Stimulated activated CD8-positive, alpha-beta memory T cell treated with anti-CD3 and anti-CD28 coated beads, Interleukin-12 subunit alpha, Interleukin-12 subunit beta, amount 100 ng/mL, for 4 hours (primary cell): ENCODE data around the gene CACYBP.
"Not testable (repeated sequence)": the region's sequence is repeated elsewhere in the genome, so short reads cannot be mapped to it uniquely, and the experiment has no call there.

Experiments
- DNase-seq: peaks from one replicate; pipeline ENCODE4 v3.0.0-alpha.2; 2020; ENCODE audit warnings: low read depth

CACYBP gene

DNA sequence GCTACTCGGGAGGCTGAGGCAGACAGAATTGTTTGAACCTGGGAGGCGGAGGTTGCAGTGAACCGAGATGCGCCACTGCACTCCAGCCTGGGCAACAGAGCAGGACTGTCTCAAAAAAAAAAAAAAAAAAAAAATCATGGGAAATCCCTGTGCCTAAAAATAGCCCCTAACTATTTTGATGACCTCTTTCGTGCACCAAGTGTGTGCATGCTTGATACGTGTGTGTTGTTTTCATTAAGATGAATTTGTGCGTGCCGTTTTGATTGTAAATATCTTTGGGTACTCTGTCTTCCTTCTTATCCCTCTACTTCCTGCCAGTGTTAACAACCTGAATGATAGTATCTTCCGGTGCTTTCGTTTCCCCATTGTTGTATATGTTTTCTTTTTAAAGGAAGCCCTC is 9.8 kb downstream of the CACYBP start:
- no peak for DNase-seq

DNA sequence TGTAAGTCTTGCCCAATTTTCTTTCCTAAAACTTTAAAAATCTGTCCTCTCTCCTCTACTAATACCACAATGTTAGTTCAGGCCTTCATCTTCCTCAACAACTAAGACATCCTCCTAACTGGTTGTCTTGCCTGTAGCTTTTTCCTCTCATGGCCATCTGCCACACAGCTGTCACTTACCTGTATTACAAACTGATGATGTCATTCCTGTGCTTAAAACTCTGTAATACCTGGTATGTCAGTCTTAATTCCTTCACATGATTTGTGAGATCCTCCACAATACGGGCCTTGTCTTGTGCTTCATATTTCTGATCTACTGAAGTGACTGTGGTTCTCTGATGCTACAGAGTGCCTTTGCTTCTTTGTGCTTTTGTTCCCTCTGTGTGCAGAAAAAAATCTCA is 13.7 kb downstream of the CACYBP start:
- no peak for DNase-seq

DNA sequence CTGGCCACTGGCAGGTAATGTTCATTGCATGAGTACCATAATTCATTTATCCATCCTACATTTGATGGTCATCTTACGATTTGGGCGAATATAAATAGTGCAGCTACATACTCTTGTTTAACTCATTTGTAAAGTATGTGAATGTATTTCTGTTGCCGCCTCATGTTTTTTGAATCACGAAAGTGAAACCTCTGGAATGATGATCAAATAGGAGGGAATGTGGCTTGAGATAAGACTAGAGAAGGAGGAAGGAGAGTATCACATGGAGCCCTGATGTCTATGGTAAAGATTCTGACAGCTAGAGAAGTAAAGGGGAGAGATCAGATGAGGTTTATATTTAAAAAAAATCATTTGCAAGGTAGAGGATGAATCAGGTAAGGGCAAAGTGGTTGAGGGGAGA is 15.5 kb downstream of the CACYBP start:
- DNase-seq, result no peak

DNA sequence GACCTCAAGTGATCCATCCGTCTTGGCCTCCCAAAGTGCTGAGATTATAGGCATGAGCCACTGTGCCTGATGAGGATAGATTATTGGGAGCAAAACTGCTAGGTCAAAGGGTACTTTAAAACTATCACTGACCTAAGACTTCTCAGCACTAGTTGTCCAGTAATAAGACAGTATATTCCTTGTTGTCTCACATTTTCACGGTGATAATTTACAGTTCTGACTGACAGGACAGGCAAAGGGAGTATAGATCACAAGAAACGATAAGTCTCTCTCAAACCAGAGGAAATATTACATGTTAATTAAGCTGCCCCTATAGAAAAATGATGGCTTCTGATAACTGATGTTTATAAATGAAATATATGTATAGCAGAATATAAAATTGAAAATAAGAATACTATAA is 19.8 kb downstream of the CACYBP start:
- no peak for DNase-seq

DNA sequence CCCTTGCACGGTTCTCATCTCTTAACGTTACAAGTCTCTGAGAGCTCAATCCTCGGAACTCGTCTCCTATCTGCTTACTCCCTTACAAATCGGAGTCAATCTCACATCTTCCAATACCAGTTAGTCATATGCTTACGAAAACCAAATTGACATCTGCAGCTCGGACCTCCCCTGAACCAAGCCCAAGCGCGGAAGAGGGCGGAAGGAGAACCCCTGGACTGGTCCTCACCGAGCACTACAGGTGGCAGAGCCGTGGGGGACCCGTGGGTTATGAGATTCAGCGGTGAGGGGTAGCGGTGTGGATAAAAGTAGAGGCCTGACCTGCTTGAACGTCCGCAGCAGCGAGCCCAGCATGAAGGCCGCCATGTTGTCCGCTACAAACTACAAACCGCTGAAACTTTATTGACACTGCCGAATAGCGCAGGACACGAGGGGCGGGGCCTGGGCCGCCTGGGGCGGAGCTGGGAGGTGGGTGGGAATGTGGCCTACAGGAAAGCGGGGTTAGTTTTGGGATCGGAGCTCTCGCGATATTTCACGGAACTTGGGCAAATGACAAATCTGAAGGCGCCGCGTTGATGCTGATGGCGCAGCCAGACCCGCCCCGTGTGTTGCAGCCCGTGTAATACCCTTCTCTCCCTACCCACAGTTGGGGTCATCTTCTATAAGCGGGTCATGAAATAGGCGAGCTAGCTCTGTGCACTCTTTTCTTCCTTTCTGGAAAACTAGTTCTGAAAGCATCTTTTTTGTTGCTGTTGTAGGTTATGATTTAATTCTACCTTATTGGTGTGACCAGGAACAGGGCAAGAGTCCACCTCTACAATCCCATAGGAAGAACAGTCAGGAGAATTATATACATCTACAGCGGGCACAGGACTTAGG is 23.5 kb downstream of the CACYBP start, which contains the start of gene MRPS14:
TSS of gene MRPS14 (minus strand) at position 383 of the 879 bp plus-strand sequence. CDS start at position 366, 17 bp downstream.
- DNase-seq, result peak; percentile 97

DNA sequence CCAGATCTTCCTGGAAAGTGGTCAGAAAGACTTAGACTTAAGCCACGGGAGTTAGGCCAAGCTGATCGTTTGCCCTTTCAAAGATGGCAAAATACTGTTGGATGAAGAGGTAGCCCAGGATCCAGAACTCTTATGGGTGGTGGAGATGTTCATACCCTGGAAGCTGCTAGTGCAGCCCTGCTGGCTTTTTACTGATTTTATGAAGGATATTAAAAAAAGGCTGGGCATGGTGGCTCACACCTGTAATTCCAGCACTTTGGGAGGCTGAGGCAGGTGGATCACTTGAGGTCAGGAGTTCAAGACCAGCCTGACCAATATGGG is 24.1 kb downstream of the CACYBP start:
- DNase-seq, result not testable (repeated sequence)

DNA sequence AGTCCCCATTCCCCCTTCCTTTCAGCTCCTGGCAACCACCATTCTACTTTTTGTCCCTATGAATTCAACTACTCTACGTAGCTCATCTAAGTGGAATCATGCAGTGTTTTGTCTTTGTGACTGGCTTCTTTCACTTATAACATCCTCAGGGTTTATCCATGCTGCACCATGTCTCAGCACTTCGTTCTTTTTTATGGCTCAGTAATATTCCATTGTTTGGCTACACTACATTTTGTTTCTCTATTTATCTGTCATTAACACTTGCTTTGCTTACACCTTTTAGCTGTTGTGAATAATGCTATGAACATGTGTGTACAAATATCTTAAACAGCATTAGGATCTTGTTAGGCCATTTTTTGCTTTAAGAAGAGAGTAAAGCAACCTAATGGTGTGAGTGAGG is 25.0 kb downstream of the CACYBP start:
- no peak for DNase-seq

DNA sequence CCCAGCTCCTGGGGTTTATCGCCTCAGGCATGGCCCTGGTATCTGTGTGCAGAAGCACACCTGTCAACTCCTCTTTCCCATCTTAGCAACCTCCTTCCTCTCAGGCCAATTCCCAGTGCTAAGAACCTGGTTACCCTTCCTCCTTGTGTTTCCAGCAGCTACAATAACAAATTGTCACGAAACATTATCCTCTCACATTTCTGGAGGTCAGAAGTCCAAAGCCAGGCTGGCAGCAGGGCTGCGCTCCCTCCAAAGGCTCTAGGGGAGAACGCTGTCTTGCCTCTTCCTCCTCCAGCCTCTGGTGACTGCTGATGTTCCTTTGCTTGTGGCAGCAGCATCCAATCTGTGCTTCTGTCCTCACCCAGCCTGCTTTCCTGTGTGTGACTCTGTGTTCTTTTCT is 34.2 kb downstream of the CACYBP start:
- DNase-seq, result no peak

DNA sequence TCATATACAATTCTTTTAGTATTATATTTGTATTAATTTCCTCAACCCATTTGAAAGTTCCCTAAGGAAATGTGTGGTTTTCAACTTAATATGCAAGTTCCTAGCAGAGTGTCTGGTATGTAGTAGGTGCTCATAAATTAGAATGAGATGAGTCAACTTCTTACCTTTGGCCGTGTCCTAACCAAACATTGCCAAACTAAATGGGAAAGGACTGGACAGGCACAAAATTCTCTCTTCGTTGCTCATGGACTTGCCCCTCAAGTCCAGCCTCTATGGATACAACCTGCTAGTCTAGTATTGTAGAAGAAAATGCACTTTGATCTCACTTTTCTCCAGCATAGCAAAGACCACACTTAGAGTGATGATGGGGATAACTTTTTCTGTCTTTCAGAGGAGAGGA is 35.0 kb downstream of the CACYBP start:
- DNase-seq, result no peak

DNA sequence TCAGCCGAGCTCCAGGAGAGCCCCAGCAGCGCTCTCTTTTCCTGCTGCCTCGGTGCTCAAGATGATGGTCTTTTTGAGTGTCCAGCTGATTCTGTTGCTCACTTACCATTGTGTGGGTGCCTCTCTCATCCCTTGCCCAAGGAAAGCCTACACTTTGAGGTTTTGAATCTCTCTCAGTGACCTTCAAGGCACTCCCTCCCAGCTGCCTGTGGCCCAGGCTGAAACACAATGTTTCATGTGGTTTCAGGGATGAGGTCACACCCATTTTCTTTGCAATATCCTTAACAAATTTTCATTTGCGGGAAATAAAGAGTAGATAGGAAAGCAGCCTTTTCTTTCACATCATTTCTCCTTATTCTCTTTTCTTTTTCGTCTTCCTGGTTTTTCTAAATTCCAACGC is 36.1 kb downstream of the CACYBP start:
- DNase-seq, result no peak

DNA sequence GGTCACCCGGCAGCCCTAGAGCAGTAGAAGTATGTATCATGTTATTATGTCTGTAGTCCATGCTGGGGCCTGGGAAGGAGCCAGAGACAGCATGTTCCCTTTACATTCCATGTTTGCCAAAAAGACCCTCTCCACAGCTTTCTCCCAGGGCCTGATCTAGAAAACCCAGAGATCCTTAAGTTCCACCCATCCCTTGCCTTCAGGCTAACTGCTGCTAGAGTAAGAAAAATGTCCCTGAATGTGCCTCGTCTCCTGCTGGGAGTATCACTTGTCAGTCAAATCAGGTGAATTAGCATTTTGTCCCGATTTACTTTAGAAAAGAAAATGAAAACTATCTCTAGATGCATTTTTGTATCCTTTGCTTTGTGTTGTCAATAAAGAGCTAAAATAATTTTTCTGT is 36.7 kb downstream of the CACYBP start:
- DNase-seq, result no peak

DNA sequence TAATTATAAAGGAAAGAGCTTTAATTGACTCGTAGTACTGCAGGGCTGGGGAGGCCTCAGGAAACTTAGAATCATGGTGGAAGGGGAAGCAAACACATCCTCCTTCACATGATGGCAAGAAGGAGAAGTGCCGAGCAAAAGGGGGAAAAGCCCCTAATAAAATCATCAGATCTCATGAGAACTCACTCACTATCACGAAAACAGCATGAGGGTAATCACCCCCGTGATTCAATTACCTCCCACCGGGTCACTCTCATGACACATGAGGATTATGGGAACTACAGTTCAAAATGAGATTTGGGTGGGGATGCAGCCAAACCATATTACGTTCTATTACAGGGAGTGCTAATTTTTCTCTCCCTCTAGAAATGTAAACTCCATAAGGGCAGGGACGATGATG is 37.7 kb downstream of the CACYBP start:
- DNase-seq, result no peak

DNA sequence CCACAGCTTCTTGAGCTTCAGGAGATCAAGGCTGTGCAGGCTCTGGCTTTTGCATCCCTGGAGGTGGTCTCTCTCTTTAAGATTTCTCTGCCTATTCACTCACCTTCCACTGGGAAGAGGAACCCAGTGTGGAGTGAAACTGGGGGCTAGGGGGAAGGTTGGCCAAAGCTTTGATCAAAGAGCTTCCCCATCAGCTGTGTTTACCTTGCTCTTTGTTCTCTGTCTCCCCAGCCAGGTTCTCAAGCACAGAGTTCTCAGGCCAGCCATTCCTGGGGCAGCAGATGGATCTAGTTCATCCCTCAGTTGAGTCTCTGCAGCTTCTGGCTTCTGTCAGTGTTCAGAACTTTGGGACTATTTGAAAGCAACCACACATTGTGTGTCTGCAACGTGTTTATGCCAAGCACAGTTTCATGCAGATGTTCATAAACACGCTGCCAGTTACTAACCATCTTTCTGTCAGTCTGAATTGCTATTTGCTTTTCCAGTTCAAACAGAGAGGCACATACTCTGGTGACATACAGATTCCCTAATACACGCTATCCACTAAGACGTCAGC is 40.7 kb downstream of the CACYBP start:
- no peak for DNase-seq

DNA sequence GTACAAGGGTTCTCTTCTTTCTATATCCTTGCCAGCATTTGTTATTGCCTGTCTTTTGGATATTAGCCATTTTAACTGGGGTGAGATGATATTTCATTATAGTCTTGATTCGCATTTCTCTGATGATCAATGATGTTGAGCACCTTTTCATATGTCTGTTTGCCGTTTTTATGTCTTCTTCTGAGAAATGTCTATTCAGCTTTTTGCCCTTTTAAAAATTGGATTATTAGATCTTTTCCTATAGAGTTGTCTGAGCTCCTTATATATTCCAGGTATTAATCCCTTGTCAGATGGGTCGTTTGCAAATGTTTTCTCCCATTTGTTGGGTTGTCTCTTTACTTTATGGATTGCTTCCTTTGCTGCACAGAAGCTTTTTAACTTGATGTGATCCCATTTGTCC is 42.9 kb downstream of the CACYBP start:
- DNase-seq, result no peak

DNA sequence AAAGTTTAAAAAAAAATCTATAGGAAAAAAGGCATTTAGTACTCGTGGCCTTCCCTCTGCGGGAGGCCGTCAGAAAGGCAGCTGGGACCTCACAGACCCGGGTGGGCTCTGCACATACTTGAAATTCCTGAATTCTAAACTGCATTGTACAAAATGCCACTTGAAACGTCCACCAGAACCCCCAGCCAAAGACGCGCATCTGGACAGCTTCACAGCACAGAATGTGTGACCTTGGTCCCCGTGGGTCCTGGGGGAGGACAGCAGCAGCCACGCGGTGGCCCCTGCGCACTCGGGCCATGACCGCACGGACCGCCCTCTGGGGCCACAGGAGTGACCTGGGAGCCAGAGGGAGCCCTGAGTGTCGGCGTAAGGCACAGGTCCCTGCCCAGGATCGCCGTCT is 44.1 kb downstream of the CACYBP start:
- no peak for DNase-seq

DNA sequence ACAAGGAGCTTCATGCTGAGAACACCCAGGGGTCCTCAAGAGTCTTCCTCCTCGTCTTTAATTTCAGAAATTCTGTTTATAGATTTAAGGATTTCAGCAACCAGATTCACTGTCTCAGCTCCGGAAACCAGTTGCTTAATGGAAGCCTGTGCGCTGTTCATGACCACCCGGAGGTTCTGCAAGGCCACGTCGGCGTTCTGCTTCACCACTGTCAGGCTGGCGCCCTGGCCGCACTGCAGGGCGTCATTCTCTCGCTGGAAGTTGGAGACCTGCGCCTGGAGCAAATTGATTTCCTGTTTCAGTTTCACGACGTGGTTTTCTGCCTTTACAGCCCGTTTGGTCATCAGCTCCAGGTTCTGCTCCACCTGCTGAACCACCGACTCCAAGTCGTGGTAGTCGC is 44.8 kb downstream of the CACYBP start:
- DNase-seq, result not testable (repeated sequence)

DNA sequence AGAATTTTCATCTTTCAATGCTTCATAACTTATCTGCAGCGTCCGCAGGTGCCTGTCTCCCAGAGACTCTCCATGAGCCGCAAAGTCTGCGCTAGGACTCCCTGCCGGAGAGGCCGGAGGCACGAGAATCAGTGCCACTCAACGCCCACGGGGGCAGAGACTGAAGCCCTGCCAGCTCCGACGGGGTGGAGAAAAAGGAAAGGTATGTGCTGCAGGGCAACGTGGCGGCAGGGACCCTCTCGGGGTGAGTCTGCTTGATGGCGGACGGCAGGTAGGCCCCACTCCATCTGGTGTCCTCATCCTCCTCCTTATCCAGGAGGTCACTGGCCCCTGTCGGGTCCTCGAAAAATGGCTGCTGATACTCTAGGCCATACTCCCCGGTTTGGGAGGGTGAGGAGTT is 45.4 kb downstream of the CACYBP start:
- DNase-seq, result no peak

DNA sequence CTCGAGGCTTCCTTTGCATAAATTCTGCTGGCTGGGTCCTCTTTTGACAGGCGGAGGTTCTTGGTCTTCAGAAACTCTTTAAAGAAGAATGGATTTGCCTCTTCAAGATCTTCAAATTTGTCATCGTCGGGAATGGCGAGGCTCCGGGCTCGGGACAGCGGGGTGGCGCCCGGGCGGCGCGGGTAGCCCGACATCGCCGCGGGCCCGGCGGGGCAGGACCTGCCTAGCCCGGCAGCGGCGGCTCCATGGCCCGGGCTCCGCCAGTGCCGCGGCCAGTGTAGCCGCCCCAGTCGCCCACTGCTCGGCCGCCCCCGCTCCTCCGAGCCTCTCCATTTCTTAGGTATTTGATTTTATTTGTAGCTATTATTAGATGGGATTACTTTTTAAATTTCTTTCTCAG is 45.8 kb downstream of the CACYBP start:
- no peak for DNase-seq

DNA sequence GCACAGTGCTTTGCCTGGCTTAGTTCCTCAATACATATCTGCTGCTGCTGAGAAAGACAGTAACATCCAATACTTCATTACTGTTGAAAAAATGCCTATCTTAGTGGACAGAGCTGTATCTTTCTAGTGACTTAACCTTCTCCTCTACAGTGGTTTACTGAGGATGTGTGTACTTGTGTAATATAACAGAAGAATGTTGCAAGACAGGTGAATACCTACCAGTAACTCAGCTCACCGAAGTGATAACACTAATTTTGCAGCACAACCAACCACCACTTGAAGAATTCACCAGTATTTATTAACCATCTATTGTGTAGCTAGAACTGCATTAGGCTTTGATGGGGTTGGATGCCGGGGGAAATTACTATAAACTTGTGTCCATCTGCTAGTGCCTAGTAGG is 51.2 kb downstream of the CACYBP start:
- no peak for DNase-seq

DNA sequence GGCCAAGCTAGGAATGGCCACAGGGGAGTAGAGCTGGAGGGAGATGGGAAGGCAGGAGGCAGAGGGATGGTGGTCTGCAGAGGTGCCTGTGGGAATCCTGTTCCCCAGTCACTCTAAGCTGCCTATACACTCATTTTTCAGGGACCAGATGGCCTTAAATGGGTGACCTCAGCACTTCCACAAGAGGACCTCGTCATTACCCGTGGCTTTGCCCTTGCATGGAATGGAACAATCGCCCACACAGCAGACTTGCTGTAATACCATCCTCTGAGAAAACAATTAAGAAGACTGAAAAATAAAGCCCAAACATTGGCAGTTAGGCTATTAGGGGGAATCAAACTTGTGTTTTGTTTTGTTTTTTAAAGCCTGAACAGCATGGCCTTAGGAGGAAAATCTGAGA is 55.0 kb downstream of the CACYBP start:
- no peak for DNase-seq
